HepG2 (cell line): ENCODE results near the gene HPDL. TPM values are rescaled to one million over a fixed set of nuclear protein-coding genes. Genes with fewer than 3 reads are reported as not detected.

Experiments
- HINFP ChIP-seq: sonication (generic); formaldehyde crosslinking; IDR thresholded peaks from 2 replicates; pipeline ENCODE4 v1.4.0; 2020; ENCODE audit warnings: low read depth, mild to moderate bottlenecking, missing genetic modification reagents
- HMG20B ChIP-seq: conservative IDR thresholded peaks from 2 replicates; pipeline ENCODE4 v1.6.1; 2016; ENCODE audit warnings: missing genetic modification reagents, missing compliant biosample characterization
- HOXA5 ChIP-seq: sonication (generic); formaldehyde crosslinking; IDR thresholded peaks from 2 replicates; pipeline ENCODE4 v1.4.0; 2020; ENCODE audit warnings: missing genetic modification reagents
- ISL2 ChIP-seq: sonication (generic); formaldehyde crosslinking; IDR thresholded peaks from 2 replicates; pipeline ENCODE4 v1.5.0; 2020; ENCODE audit warnings: missing genetic modification reagents
- KDM3A ChIP-seq: IDR thresholded peaks from 2 replicates; pipeline ENCODE4 v1.6.1; 2018; ENCODE audit warnings: low read depth, missing compliant biosample characterization
- KLF6 ChIP-seq: IDR thresholded peaks from 2 replicates; pipeline ENCODE4 v1.8.0; 2016; ENCODE audit warnings: missing biosample characterization, missing genetic modification reagents
- LCORL ChIP-seq, 2 experiments: fragments of 450-650 bp in 1 of 2; sonication (generic) in 1 of 2; formaldehyde crosslinking in 1 of 2; IDR thresholded peaks; 2 replicates each; pipeline versions ENCODE4 v1.5.0 to v1.6.1; 2017 to 2020; ENCODE audit warnings: antibody characterized with exemption in 1 of 2, missing genetic modification reagents in 1 of 2
- MEIS2 ChIP-seq: sonication (generic); formaldehyde crosslinking; IDR thresholded peaks from 2 replicates; pipeline ENCODE4 v1.9.0; 2021; ENCODE audit warnings: mild to moderate bottlenecking, missing genetic modification reagents
- POLR2G ChIP-seq: fragments of 200-400 bp; formaldehyde crosslinking; IDR thresholded peaks from 2 replicates; pipeline ENCODE4 v1.6.1; 2018; ENCODE audit warnings: mild to moderate bottlenecking, low read depth, low read length, moderate library complexity
- ZNF567 ChIP-seq: sonication (generic); formaldehyde crosslinking; IDR thresholded peaks from 2 replicates; pipeline ENCODE4 v1.8.1; 2023; ENCODE audit warnings: mild to moderate bottlenecking, missing genetic modification reagents, borderline replicate concordance
- ZNF614 ChIP-seq: IDR thresholded peaks from 2 replicates; pipeline ENCODE4 v1.6.1; 2018; ENCODE audit warnings: missing biosample characterization, missing genetic modification reagents, inconsistent platforms, borderline replicate concordance
- ZNF784 ChIP-seq: sonication (generic); formaldehyde crosslinking; IDR thresholded peaks from 2 replicates; pipeline ENCODE4 v1.5.1; 2020; ENCODE audit warnings: missing genetic modification reagents, mild to moderate bottlenecking, borderline replicate concordance
- polyA plus RNA-seq, 8 experiments: library from polyadenylated mRNA; depleted of rRNA in 3 of 8; stranded (reverse) in 7 of 8; unstranded in 1 of 8; fragments of >200 nt; fragmentation: Illumina TruSeq in 4 of 8; extraction: Trizol in 4 of 8; gene quantifications; 2 replicates each; pipeline versions ENCODE4 v1.2.1 to v1.2.3, GENCODE V29; 2011 to 2016; ENCODE audit warnings: low read depth in 4 of 8, missing spikeins in 1 of 8, mixed read lengths in 1 of 8; ENCODE audit not compliant: insufficient read depth in 1 of 8
- total RNA-seq, 5 experiments: library from RNA; depleted of rRNA; stranded (reverse); fragments of >200 nt; fragmentation: Illumina TruSeq; extraction: Trizol; gene quantifications; 2 replicates each; pipeline ENCODE4 v1.2.3, GENCODE V29; 2016; ENCODE audit warnings: low read depth in 1 of 5
- TF ChIP-seq, protein P1 (sequence below): sonication (generic); formaldehyde crosslinking; IDR thresholded peaks from 2 replicates; pipeline ENCODE4 v1.4.0; 2020; ENCODE audit warnings: missing genetic modification reagents, borderline replicate concordance
- TF ChIP-seq, protein P2 (sequence below): sonication (generic); formaldehyde crosslinking; IDR thresholded peaks from 2 replicates; pipeline ENCODE4 v1.5.1; 2020; ENCODE audit warnings: missing genetic modification reagents, mild to moderate bottlenecking, borderline replicate concordance
- TF ChIP-seq, protein P3 (sequence below): sonication (generic); formaldehyde crosslinking; IDR thresholded peaks from 2 replicates; pipeline ENCODE4 v1.9.0; 2021; ENCODE audit warnings: missing genetic modification reagents, borderline replicate concordance

The HPDL gene
- total and polyA plus RNA-seq, 2 of the 13 experiments (the other 11 are each of a cell fraction or from before 2014, with no cell fraction given), result not detected

DNA sequence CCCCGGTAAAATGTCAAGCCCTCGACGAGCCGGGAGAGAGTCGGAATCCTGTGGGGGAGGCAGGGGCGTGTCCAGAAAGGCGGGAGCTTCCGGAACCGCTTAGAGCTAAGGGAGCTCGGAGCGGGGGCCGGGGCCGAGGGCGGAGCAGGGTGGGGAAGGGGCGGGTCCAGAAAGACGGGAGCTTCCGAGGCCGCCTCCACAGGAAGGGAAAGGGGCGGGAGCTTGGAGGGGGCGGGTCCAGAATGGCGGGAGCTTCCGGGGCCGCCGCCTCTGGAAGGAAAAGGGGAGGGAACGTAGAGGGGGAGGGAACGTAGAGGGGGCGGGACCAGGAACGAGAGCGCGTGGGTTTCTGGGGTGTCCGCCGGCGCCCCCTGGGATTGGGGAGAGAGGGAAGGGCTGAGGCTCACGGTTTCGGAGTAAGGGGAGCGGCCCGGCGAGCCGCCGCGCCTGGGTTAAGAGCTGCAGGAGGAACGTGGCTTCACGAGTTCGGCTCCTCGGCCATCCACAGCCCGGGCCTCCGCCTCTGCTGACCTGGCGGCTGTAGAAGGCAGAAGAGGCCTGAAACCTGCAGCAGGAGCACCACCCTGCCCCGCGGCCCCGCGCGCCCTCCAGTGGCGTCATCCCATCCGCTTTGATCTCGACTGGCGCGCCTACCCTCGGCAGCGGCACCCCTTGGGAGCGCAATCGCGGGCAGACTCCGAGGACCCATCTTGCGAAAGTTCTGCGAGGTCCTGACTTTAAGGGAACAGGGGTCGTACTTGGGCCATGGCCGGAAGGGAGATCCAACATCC lies 23.0 kb upstream of the HPDL start (continued):
- TF ChIP-seq ZNF614 (CRISPR knock-in tag) (peak; percentile 68; the same call in 1 of the 2 replicates), KDM3A (CRISPR knock-in tag) (peak; percentile 95), LCORL (IDR thresholded peaks at IDR 0.05) (no peak), LCORL (CRISPR knock-in tag; IDR thresholded peaks at IDR 0.05) (peak; percentile 78), HMG20B (CRISPR knock-in tag) (0 out of 2 replicates have a peak, but pooled peaks have one; percentile 32), ISL2 (CRISPR knock-in tag) (peak; percentile 33), KLF6 (CRISPR knock-in tag) (no peak), POLR2G (peak; percentile 83), ZNF784 (CRISPR knock-in tag) (peak; percentile 80; the same call in 1 of the 2 replicates), ZNF567 (CRISPR knock-in tag) (no peak), HINFP (CRISPR knock-in tag) (peak; percentile 55; the same call in 1 of the 2 replicates), HOXA5 (peak; percentile 30; the same call in 1 of the 2 replicates), MEIS2 (CRISPR knock-in tag) (peak; percentile 71; the same call in 1 of the 2 replicates)
- TF ChIP-seq, protein P1, sequence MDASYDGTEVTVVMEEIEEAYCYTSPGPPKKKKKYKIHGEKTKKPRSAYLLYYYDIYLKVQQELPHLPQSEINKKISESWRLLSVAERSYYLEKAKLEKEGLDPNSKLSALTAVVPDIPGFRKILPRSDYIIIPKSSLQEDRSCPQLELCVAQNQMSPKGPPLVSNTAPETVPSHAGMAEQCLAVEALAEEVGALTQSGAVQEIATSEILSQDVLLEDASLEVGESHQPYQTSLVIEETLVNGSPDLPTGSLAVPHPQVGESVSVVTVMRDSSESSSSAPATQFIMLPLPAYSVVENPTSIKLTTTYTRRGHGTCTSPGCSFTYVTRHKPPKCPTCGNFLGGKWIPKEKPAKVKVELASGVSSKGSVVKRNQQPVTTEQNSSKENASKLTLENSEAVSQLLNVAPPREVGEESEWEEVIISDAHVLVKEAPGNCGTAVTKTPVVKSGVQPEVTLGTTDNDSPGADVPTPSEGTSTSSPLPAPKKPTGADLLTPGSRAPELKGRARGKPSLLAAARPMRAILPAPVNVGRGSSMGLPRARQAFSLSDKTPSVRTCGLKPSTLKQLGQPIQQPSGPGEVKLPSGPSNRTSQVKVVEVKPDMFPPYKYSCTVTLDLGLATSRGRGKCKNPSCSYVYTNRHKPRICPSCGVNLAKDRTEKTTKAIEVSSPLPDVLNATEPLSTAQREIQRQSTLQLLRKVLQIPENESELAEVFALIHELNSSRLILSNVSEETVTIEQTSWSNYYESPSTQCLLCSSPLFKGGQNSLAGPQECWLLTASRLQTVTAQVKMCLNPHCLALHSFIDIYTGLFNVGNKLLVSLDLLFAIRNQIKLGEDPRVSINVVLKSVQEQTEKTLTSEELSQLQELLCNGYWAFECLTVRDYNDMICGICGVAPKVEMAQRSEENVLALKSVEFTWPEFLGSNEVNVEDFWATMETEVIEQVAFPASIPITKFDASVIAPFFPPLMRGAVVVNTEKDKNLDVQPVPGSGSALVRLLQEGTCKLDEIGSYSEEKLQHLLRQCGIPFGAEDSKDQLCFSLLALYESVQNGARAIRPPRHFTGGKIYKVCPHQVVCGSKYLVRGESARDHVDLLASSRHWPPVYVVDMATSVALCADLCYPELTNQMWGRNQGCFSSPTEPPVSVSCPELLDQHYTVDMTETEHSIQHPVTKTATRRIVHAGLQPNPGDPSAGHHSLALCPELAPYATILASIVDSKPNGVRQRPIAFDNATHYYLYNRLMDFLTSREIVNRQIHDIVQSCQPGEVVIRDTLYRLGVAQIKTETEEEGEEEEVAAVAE (CRISPR knock-in tag), result no peak
- TF ChIP-seq, protein P2, sequence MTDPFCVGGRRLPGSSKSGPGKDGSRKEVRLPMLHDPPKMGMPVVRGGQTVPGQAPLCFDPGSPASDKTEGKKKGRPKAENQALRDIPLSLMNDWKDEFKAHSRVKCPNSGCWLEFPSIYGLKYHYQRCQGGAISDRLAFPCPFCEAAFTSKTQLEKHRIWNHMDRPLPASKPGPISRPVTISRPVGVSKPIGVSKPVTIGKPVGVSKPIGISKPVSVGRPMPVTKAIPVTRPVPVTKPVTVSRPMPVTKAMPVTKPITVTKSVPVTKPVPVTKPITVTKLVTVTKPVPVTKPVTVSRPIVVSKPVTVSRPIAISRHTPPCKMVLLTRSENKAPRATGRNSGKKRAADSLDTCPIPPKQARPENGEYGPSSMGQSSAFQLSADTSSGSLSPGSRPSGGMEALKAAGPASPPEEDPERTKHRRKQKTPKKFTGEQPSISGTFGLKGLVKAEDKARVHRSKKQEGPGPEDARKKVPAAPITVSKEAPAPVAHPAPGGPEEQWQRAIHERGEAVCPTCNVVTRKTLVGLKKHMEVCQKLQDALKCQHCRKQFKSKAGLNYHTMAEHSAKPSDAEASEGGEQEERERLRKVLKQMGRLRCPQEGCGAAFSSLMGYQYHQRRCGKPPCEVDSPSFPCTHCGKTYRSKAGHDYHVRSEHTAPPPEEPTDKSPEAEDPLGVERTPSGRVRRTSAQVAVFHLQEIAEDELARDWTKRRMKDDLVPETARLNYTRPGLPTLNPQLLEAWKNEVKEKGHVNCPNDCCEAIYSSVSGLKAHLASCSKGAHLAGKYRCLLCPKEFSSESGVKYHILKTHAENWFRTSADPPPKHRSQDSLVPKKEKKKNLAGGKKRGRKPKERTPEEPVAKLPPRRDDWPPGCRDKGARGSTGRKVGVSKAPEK (CRISPR knock-in tag), result peak; percentile 80; the same call in 1 of the 2 replicates
- TF ChIP-seq, protein P3, sequence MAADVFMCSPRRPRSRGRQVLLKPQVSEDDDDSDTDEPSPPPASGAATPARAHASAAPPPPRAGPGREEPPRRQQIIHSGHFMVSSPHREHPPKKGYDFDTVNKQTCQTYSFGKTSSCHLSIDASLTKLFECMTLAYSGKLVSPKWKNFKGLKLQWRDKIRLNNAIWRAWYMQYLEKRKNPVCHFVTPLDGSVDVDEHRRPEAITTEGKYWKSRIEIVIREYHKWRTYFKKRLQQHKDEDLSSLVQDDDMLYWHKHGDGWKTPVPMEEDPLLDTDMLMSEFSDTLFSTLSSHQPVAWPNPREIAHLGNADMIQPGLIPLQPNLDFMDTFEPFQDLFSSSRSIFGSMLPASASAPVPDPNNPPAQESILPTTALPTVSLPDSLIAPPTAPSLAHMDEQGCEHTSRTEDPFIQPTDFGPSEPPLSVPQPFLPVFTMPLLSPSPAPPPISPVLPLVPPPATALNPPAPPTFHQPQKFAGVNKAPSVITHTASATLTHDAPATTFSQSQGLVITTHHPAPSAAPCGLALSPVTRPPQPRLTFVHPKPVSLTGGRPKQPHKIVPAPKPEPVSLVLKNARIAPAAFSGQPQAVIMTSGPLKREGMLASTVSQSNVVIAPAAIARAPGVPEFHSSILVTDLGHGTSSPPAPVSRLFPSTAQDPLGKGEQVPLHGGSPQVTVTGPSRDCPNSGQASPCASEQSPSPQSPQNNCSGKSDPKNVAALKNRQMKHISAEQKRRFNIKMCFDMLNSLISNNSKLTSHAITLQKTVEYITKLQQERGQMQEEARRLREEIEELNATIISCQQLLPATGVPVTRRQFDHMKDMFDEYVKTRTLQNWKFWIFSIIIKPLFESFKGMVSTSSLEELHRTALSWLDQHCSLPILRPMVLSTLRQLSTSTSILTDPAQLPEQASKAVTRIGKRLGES, result no peak
